GM13976 (cell line): ENCODE results near the gene NGFR.

Source experiments
- DNase-seq: peaks from one replicate; pipeline ENCODE4 v3.0.0; 2012; ENCODE audit warnings: low spot score
- in situ Hi-C: fragments of 300-500 bp; cut with MboI; formaldehyde crosslinking; loops from one replicate; pipeline ENCODE4 v1.12.0; 2022; ENCODE audit warnings: low sequenced_read_pairs, mixed read lengths, inconsistent platforms; ENCODE audit not compliant: unreplicated experiment
- TF ChIP-seq, protein P1 (sequence below): IDR thresholded peaks from 2 replicates; pipeline ENCODE4 v1.5.1; 2012; ENCODE audit warnings: borderline replicate concordance, mild to moderate bottlenecking; ENCODE audit not compliant: insufficient read depth; ENCODE audit errors: extremely low read depth, missing control alignments, control extremely low read depth

NGFR gene

DNA sequence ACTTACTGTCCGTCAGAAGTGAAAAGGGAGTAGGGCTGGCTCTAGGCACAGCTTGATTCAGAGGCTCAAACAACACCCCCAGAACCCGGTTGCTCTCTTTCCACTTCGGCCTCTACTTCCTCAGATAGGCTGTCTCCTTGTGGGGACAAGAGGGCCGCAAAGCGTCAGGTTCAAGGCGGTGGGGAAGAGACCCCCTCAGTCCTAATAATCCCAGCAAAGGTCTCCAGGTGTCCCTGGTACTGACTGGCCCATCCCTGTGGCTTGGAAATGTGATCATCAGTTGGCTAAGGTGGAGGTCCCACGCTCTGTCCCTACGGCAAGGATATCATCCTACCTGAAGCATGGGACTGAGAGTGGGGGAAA lies 26.0 kb downstream of the NGFR start:
- in situ Hi-C loops, result no loop called here
- no peak for DNase-seq

DNA sequence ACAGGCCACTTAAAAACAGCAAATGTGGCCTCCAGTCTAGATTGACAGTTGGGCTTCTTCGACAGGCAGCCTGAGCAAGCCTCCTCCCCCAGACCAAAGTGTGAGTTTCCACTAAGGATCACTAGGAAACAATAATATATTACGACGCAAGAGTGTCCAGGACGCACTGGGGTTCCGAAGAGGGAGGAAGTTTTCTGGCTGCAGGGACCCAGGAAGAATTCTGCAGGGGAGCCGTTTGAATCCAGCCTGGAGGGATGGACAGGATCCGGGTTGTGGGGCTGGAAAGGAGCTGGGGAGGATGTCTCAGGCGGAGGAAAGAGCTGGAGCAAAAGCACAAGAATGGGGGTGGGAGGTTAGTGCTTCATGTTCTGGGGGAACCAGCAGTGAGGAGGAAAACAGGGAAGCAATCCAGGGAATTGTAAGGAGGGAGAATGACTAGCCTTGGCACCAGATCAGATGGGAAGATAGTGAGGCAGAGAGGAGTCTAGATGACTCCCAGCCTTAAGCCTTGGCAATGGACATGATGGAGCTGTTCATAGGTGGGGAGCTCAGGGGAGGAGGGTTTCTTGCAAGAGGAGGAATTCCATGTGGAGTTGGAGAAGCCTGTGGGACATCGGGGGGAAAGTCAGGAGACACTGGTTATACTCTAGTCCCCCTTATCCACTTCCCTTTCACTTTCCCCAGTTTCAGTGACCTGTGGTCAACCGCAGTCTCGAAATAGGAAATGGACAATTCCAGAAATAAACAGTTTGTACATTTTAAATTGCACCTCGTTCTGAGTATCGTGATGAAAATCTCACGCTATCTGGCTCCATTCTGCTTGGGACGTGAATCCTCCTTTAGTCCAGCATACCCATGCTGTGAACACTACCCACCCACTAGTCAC lies 26.6 kb downstream of the NGFR start:
- no peak for DNase-seq

More for the DNA sequence above, 26.0 kb downstream of the NGFR start:
- TF ChIP-seq, protein P1, sequence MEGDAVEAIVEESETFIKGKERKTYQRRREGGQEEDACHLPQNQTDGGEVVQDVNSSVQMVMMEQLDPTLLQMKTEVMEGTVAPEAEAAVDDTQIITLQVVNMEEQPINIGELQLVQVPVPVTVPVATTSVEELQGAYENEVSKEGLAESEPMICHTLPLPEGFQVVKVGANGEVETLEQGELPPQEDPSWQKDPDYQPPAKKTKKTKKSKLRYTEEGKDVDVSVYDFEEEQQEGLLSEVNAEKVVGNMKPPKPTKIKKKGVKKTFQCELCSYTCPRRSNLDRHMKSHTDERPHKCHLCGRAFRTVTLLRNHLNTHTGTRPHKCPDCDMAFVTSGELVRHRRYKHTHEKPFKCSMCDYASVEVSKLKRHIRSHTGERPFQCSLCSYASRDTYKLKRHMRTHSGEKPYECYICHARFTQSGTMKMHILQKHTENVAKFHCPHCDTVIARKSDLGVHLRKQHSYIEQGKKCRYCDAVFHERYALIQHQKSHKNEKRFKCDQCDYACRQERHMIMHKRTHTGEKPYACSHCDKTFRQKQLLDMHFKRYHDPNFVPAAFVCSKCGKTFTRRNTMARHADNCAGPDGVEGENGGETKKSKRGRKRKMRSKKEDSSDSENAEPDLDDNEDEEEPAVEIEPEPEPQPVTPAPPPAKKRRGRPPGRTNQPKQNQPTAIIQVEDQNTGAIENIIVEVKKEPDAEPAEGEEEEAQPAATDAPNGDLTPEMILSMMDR, result no peak

DNA sequence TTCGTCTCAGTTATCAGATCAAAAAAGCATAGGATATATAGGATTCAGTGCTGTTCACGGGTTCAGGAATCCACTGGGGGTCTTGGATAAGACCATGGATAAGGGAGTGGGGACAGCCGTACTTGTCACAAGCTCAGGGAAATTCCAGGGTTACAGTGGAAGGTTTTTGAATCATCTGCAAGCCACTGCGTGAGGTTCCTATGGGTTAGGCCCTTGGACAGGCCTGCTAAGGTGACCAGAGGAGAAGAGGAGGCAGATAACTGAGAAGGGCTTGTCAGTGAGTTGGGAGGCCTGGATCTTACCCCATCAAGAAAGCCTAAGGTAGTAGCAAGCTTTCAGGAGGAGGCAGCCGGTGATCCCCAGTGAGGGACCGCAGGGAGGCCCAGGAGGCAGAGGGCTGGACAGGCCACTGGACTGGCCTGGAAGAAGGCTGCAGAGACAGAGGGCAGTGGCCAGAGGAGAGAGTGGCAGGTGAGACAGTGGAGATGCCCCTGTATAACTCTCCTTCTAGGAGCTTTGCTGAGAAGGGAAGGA lies 27.3 kb downstream of the NGFR start:
- in situ Hi-C loops, result no loop called here
- DNase-seq, result no peak
- TF ChIP-seq, protein P1, result no peak

More for the DNA sequence above, 26.6 kb downstream of the NGFR start:
- TF ChIP-seq, protein P1, result no peak
- in situ Hi-C loops, result no loop called here

DNA sequence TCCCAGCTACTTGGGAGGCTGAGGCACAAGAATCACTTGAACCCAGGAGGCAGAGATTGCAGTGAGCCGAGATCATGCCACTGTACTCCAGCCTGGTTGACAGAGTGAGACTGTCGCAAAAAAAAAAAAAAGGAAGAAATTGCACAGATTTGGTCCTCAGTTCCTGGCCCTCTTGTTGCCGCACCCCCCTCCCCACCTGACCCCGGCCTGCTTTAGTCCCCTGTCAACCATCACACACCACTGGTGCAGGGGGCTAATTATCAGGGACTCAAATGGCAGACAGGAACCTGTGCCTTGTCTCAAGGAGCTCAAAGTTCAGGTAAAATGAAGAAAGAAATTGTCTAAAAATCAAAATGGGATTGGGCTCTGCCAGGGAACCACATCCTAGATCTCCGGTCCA lies 28.1 kb downstream of the NGFR start:
- no peak for DNase-seq
- TF ChIP-seq, protein P1, result no peak
- in situ Hi-C loops, result no loop called here

DNA sequence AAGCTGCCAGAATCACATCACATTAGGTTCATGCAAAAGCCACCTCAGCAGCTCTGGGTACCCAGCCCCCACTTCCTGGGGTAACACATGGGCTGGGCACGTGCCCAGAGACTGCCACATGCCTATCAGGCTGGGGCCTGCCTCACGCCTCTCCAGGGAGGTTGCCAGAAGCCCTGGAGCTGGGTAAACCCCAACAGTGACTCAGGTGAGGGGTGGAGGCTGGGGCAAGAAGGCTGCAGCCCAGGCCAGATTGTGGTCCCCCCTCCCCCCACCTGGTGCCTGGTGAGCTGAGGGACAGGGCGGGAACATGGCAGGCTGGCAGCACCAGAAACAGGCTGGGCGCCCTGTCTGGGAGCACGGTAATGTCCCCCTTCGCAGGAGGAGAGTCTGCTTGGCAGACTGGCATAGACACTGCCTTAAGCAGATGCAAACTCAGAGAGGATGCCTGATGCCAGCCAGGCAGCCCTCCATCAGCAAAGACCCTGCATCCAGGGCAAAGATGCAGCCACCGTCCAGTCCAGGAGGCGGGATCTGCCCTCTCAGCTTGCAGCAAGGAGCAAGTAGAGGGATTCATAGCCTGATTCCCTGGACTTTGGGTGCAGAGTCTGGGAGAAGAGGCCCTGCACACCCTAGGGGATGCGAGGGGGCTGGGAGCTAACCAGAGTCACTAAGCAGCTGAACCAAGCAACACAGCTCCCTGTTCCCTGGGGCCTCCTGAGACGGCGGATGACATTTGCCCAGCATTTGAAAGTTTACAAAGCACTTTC lies 28.8 kb downstream of the NGFR start:
- DNase-seq, result no peak
- in situ Hi-C loops, result no loop called here
- TF ChIP-seq, protein P1, result no peak

DNA sequence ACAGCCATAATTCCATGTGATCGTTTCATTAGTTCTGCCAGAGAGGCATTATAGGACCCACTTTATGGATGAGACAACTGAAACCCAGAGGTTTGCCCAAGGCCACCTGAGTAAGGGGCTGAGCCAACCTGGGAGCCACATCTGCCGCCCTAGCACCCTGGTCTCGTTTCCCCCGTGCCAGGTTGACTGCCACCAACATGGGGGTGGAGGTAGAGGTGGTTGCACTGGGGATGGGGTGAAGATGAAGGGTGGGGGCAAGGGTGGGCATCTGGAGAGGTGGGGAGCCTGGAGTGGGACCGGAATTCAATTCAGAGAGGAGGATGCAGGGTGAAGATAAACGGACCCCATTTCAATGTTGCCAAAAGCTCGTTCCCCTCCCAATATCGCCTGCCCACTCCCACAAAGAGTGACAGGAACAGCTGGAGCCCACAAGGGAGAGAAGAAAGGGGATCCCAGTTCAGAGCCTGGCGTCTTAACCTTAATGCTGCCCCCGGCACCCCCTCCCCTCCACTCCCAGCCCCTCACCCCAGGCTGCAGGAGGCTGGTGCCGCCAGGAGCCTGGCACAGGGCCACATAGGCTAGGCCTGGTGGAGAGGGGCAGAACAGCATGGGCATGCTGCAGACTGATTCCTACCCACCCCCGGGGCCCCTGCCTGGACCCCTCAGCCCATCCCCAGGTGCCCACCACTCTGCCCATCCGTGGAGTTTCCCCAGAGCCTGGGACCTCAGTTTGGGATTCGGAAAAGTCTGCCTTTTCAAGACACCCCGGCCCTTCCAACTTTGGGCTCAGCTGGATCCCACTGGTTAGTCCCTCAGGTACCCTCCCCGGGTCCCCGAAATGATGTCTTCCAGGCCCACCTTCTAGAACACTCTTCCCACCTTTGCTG lies 29.6 kb downstream of the NGFR start:
- in situ Hi-C loops, result loop anchor here (25.0 kb wide), 1 partner anchor 212 kb away; no protein-coding TSS in a partner anchor
- TF ChIP-seq, protein P1, result no peak
- DNase-seq, result no peak
